Neural progenitor cell (in vitro differentiated cells): Measurements from ENCODE around the gene TMEM234.

Experiments used
- CTCF ChIP-seq: fragments of 200-600 bp; sonication (generic); IDR thresholded peaks from 2 replicates; pipeline ENCODE4 v1.5.1; 2017; ENCODE audit warnings: antibody characterized with exemption, mild to moderate bottlenecking
- EZH2 ChIP-seq: fragments of 200-600 bp; sonication (generic); IDR thresholded peaks from 2 replicates; pipeline ENCODE4 v1.6.1; 2017; ENCODE audit warnings: antibody characterized with exemption, mild to moderate bottlenecking, moderate library complexity
- EZH2phosphoT487 ChIP-seq: fragments of 200-600 bp; sonication (generic); IDR thresholded peaks from 2 replicates; pipeline ENCODE4 v1.6.1; 2017; ENCODE audit warnings: antibody characterized with exemption

- TF ChIP-seq CTCF (no peak), EZH2 (no peak), EZH2phosphoT487 (no peak)
Observed at GRCh38 chr1:32172621-32173245, 49.4 kb downstream of the TMEM234 start.
